HG02970 (cell line): ENCODE results near the gene PARD6G.
"Not testable (repeated sequence)": the region's sequence is repeated elsewhere in the genome, so short reads cannot be mapped to it uniquely, and the experiment has no call there.

ENCODE experiments used
- ATAC-seq: cut with Tn5 transposase; IDR thresholded peaks from one replicate; pipeline ENCODE4 v1.9.1; 2021; ENCODE audit warnings: mild to moderate bottlenecking, moderate library complexity, moderate number of reproducible peaks; ENCODE audit not compliant: unreplicated experiment, low FRiP score

PARD6G gene

DNA sequence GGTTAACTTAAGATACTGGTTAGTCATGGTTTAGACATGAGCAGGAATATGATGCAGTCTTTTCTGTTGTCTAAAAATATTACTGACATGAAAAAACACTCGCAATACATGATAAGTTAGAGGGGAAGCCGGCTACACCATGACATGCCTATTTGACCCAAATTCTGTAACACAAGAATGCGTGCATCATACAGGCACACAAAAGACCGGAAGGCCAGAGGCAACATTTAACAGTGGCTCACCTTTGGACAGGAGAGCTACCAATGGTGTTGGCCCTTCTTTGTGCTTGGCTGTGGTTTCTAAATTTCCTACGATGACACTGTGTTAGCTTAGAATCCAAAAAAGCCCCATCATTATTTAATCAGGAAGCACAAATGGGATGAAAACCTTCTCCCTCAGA is 4.1 kb downstream of the PARD6G start:
- ATAC-seq, result no peak

DNA sequence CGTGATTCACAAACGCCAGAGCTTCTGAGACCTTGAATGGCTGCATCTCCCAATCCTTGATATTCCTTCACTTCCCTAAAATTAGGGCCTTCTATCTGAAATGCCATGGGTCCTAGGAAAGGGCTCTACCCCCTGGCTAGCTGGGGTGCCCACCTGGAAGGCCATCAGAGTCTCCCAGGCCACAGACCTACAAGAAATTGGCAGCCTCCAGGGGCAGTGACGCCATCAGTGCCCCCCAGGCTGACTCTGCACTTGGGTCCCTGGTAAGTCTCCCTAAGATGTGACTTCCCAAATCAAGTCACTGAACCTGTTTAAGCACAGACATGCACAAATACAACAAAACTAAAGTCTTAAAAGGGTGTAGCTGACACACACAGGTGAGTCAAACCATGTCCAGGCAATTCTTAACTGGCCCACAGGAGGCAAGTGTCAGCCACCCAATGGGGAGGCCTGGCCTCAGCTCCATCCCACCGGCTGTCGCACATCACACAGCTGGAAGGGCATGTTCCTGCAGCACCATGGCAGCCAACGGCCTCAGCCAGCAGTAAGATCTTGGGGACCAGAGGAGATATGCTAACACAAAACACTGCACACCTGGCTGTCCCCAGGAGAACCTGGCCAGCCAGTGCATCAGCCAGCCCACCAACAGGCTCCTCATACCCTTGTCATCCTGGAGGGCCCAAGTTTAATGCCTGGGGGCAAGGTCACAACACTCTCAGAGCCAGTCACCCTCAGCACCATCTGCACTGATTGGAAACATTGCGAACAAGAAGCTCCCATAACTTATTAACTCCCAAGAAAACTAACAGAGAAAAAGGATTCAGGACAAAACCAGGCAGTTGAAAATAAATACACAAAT is 5.2 kb downstream of the PARD6G start:
- no peak for ATAC-seq

DNA sequence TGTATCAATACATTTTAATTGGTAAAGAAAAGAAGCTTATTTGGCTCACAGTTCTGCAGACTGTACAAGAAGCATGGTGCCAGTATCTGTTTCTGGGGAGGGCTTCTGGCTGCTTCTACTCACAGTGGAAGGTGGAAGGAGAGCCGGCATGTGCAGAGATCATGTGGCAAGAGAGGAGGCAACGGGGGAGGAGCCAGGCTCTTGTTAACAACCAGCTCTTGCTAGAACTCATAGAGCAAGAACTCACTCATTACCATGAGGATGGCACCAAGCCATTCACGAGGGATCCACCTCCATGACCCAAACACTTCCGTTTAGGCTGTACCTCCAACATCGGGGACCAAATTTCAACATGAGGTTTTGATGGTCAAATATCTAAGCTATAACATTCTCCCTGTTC is 7.5 kb downstream of the PARD6G start:
- ATAC-seq, result no peak

- no peak for ATAC-seq
Measured at GRCh38 chr18:80238651-80239260, 8.6 kb downstream of the PARD6G start.

- not testable (repeated sequence) for ATAC-seq
Measured at GRCh38 chr18:80237519-80237918, 9.8 kb downstream of the PARD6G start.

DNA sequence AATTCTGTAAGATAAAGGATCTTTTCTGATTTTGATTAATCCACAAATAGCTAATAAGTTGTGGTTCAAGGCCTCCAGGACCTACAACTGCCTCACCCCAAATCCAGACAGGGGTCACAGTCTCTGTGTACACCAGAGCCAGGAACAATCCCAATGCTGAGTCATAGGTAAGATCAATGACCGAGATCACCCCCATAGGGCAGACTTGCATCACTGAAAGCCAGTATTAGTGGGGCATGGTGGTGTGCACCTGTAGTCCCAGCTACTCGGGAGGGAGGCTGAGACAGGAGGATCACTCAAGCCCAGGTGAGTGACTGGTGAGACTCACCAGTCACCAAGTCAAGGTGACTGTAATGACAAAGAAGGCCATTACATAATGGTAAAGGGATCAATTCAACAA is 12.9 kb downstream of the PARD6G start:
- no peak for ATAC-seq

GRCh38 chr18:80233899-80234298 is 13.4 kb downstream of the PARD6G start:
- ATAC-seq, result no peak

GRCh38 chr18:80233201-80233835 is 14.0 kb downstream of the PARD6G start:
- ATAC-seq, result no peak

GRCh38 chr18:80232710-80233109 is 14.6 kb downstream of the PARD6G start:
- no peak for ATAC-seq

DNA sequence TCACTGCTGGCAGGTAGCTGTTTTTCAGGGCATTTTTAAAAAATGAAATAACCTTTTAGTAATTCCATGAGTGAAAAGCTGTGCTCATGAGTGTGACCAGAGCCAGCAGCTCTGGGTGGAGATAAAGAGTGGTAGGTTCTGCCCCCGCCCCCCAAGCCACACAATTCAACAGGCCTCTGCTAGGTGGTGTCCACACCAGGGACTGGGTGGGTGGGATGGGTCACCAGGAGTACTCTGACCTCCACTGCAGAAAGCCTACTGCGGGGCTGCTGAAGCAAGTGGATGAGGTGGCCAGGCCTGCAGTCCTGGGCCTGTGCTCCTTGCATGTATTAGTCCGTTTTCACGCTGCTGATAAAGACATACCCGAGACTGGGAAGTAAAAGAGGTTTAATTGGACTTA is 15.3 kb downstream of the PARD6G start:
- ATAC-seq, result no peak

GRCh38 chr18:80231616-80232015 is 15.7 kb downstream of the PARD6G start:
- no peak for ATAC-seq

DNA sequence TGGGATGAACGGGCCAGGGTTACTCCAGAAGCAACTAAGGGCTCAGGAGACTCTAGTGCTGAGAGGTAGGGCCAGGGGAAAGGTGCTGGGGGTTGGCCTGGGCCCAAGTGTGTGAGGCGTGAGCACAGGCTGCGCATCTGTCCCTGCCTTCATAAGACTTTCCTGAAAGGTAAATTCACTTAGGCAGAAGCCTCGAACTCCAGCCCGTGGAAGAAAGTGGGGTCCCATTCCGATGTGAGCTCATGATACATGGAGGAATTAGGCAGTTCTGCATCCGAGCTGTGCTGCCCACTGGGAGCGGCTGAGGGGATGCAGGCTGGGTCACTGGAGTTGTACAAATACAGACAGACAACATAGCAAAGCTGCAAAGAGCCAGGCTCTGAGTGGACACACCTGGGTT is 16.2 kb downstream of the PARD6G start:
- ATAC-seq, result no peak

GRCh38 chr18:80229766-80230745 is 17.3 kb downstream of the PARD6G start:
- ATAC-seq, result no peak

GRCh38 chr18:80229363-80229762 is 18.0 kb downstream of the PARD6G start:
- ATAC-seq, result no peak

DNA sequence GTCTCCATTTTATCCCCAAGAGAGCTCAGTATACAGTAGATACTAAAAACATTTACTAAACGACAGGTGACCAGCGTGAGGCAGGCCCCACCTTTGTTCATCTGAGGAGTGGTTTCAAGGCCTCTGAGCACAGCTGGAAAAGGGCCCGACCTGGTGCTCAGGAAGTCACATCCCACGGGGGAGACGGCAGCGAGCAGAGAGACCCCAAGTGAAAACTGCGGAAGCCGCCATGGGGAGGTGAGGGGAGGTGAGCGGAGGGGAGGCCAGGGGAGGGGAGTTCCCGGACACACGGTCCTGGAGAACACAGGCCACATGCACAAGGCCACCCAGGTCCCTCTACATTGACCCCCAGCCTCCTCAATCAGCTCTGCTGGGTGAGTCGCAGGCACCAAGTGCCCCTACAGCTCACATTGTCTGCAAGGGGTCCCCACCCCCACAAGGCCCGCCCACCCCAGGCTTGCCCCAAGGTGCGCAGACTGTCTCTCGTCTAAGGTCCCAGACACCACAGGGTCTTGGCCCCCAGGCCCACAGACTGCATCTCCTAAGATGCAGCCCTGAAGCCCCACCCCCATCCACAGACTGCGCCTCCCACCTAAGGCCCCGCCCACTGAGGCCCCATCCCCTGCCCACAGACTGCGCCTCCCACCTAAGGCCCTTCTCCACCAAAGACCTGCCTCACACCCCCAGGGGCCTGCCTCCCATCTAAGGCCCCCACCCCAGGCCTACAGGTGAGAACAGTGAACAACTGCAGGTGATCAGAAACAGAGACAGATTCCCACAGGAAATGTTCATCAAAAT is 19.1 kb downstream of the PARD6G start:
- no peak for ATAC-seq

DNA sequence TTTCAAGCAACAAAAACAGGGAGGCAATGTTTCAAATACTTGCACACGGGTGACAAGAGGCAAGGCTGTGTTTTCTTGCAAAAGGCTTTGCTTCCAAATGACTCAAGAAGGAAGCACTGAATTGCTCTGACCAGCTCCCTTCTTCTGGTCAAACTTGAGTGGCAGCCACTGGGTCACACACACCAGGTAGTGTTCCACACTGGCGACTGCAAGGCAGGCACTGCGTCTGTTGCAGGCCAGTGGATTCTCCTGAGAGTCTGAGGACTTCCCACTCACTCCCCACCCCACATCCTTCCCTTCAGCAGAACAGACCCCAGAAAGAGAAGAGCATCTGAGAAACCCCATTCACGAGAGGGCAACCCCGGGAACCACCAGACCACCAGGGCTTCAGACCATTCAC is 19.8 kb downstream of the PARD6G start:
- ATAC-seq, result no peak

DNA sequence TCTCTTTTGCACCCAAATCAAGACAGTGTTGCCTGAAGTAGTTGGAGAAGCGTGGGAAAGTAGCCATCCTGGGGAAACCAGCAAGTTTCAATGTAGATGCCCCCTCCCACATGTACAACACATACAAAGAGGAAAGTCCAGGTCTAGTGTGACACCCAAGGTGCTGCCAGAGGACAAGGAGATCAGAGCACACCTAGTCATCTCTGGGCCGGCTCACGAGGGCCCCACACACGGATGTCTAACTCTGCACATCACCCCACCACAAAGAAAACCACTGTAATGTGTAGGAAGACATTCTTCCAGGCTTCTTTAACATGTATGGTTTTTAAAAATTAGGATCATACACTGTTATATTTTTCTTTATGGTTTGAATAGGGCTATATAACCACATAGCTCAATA is 21.6 kb downstream of the PARD6G start:
- ATAC-seq, result no peak

DNA sequence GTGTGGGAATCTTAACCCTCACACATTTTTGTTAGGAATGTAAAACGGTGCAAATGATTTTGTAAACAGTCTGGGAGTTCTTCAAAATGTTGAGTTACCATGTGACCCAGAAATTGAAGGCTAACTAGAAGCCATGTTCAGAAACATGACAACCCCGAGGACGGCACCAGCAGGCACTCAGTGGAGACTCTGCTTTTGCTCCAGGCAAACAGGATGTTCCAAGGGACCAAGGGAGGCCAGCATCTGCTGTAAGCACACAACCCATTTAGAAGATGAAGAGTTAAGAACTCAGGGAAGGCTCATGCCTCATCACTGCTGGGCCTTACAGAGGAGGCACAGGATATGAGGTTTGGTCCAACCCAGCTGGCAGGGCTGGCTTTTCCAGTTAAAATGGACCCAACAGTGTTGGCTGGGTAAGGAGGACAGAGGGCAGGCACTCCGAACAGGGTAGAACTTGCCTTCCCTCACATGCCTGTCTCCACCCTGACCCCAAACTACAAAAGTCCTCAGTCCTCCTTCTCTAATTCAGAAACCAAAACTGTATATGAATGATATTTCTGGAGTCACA is 23.6 kb downstream of the PARD6G start:
- no peak for ATAC-seq

- ATAC-seq, result not testable (repeated sequence)
Measured at GRCh38 chr18:80219488-80219887, 27.8 kb downstream of the PARD6G start.
